Glutamatergic neuron (in vitro differentiated cells): ENCODE results near the gene SCAMP1. TPM values are rescaled to one million over a fixed set of nuclear protein-coding genes. Genes with fewer than 3 reads are reported as not detected.

Source experiments
- DNase-seq: peaks from one replicate; pipeline ENCODE4 v3.0.0; 2022
- H3K27ac Mint-ChIP-seq: one replicate; pipeline ENCODE4 v1.8.0; 2020; ENCODE audit warnings: mild to moderate bottlenecking, mixed read lengths, inconsistent platforms; ENCODE audit not compliant: unreplicated experiment
- H3K27me3 Mint-ChIP-seq: one replicate; pipeline ENCODE4 v1.8.0; 2020; ENCODE audit warnings: mild to moderate bottlenecking, moderate library complexity, mixed read lengths, inconsistent platforms; ENCODE audit not compliant: unreplicated experiment
- H3K36me3 Mint-ChIP-seq: one replicate; pipeline ENCODE4 v1.8.0; 2020; ENCODE audit warnings: mild to moderate bottlenecking, mixed read lengths, inconsistent platforms; ENCODE audit not compliant: unreplicated experiment
- H3K4me1 Mint-ChIP-seq: one replicate; pipeline ENCODE4 v1.8.0; 2020; ENCODE audit warnings: mild to moderate bottlenecking, low read depth, mixed read lengths, inconsistent platforms; ENCODE audit not compliant: unreplicated experiment
- H3K4me3 Mint-ChIP-seq: one replicate; pipeline ENCODE4 v1.8.0; 2020; ENCODE audit warnings: mild to moderate bottlenecking, mixed read lengths, inconsistent platforms; ENCODE audit not compliant: unreplicated experiment
- H3K9me3 Mint-ChIP-seq: one replicate; pipeline ENCODE4 v1.8.0; 2020; ENCODE audit warnings: mild to moderate bottlenecking, moderate library complexity, mixed read lengths, inconsistent platforms; ENCODE audit not compliant: unreplicated experiment
- total RNA-seq: library from RNA; stranded (reverse); fragmentation: NEBNext Ultra II Directional; extraction: Animal tissue kit (Norgen Biotek cat#: 25700); gene quantifications from one replicate; pipeline ENCODE4 v1.2.1, GENCODE V29; 2021; ENCODE audit not compliant: unreplicated experiment
- TF ChIP-seq, protein P1 (sequence below): fragments of 200-600 bp; sonication (generic); IDR thresholded peaks from one replicate; pipeline ENCODE4 v1.5.0; 2021; ENCODE audit not compliant: partially characterized antibody, unreplicated experiment

Gene SCAMP1
- total RNA-seq, 1 donor from 2014 or later, result 36.2 TPM

GRCh38 chr5:78476795-78477194, 116.4 kb downstream of the SCAMP1 start:
- H3K9me3 Mint-ChIP-seq, result no peaks in the 10 kb centered on the region

DNA sequence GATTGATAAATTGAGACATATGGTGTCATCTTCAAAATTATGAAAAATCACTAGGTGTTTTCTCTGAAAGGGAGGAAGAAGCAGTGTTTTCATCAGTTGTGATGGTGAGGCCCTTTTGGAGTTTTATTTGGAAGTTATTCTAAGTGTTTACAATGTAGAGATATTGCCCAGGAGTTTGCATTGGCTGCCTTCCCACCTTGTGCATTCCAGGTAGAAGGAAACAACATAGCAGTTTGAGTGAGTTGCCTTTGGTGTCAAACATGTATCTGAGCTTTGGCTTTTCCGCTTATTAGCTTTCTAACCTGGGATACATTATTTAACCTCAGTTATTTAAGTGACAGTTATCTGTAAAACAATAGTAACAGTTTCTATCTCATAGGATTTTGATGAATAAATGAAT, 122.5 kb downstream of the SCAMP1 start:
- H3K4me1 Mint-ChIP-seq, result no peaks in the 10 kb centered on the region
- DNase-seq, result no peak
- no peak overlapping the region for H3K4me3 Mint-ChIP-seq
- no peaks in the 10 kb centered on the region for H3K36me3 Mint-ChIP-seq
- no peak overlapping the region for H3K27ac Mint-ChIP-seq
- H3K9me3 Mint-ChIP-seq, result no peaks in the 10 kb centered on the region
- TF ChIP-seq, protein P1, sequence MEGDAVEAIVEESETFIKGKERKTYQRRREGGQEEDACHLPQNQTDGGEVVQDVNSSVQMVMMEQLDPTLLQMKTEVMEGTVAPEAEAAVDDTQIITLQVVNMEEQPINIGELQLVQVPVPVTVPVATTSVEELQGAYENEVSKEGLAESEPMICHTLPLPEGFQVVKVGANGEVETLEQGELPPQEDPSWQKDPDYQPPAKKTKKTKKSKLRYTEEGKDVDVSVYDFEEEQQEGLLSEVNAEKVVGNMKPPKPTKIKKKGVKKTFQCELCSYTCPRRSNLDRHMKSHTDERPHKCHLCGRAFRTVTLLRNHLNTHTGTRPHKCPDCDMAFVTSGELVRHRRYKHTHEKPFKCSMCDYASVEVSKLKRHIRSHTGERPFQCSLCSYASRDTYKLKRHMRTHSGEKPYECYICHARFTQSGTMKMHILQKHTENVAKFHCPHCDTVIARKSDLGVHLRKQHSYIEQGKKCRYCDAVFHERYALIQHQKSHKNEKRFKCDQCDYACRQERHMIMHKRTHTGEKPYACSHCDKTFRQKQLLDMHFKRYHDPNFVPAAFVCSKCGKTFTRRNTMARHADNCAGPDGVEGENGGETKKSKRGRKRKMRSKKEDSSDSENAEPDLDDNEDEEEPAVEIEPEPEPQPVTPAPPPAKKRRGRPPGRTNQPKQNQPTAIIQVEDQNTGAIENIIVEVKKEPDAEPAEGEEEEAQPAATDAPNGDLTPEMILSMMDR, result no peak
- H3K27me3 Mint-ChIP-seq, result no peaks in the 10 kb centered on the region

More at GRCh38 chr5:78476795-78477194, 116.4 kb downstream of the SCAMP1 start:
- Mint-ChIP-seq H3K27ac (no peak overlapping the region), H3K36me3 (no peaks in the 10 kb centered on the region), H3K27me3 (no peaks in the 10 kb centered on the region), H3K4me3 (no peak overlapping the region), H3K4me1 (no peaks in the 10 kb centered on the region)
- DNase-seq, result no peak
- TF ChIP-seq, protein P1, result no peak

GRCh38 chr5:78483809-78484521, 123.5 kb downstream of the SCAMP1 start:
- TF ChIP-seq, protein P1, result no peak
- Mint-ChIP-seq H3K9me3 (no peaks in the 10 kb centered on the region), H3K4me1 (no peaks in the 10 kb centered on the region), H3K27me3 (no peaks in the 10 kb centered on the region), H3K4me3 (no peak overlapping the region), H3K27ac (no peak overlapping the region), H3K36me3 (no peaks in the 10 kb centered on the region)
- DNase-seq, result no peak

DNA sequence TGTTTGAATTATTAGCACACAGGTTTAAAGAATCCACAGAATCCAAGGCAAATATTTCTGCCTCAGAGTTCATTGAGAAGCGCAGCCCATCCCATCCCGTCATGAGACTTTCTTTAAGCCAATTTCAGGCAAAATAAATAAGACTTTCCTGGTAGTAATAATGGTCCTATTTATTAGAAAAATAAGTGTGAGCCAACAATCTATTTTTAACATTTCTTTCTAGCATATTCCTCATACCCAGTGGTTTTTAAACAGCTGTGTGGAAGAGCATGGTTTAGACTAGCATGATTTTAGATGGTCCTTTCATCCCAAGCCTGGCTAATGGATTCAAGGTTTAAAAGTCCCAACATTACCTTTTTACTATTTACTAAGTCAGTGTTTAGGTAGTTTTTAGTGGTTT, 125.8 kb downstream of the SCAMP1 start:
- DNase-seq, result no peak
- TF ChIP-seq, protein P1, result no peak
- Mint-ChIP-seq H3K4me1 (peaks cover 4% of the 10 kb centered on the region), H3K4me3 (no peak overlapping the region), H3K27ac (no peak overlapping the region), H3K36me3 (no peaks in the 10 kb centered on the region), H3K9me3 (peaks cover 2% of the 10 kb centered on the region), H3K27me3 (no peaks in the 10 kb centered on the region)

GRCh38 chr5:78487846-78488245, 127.4 kb downstream of the SCAMP1 start:
- Mint-ChIP-seq H3K27ac (no peak overlapping the region), H3K27me3 (no peaks in the 10 kb centered on the region), H3K9me3 (peaks cover 3% of the 10 kb centered on the region), H3K36me3 (no peaks in the 10 kb centered on the region), H3K4me3 (no peak overlapping the region), H3K4me1 (peaks cover 5% of the 10 kb centered on the region)
- DNase-seq, result no peak
- TF ChIP-seq, protein P1, result no peak
